GDM1 (cell line): Measurements from ENCODE around the gene KIAA0513.

Experiments
- DNase-seq: peaks from one replicate; lab custom pipeline; 2025; lab: John Stamatoyannopoulos, UW

KIAA0513 gene

GRCh38 chr16:85072076-85072860 lies 44.7 kb downstream of the KIAA0513 start:
- DNase-seq, result no peak

- no peak for DNase-seq
Observed at GRCh38 chr16:85072947-85073346, 45.4 kb downstream of the KIAA0513 start.

- DNase-seq, result no peak
Observed at GRCh38 chr16:85074225-85074914, 46.8 kb downstream of the KIAA0513 start.

GRCh38 chr16:85075236-85075924 lies 47.8 kb downstream of the KIAA0513 start:
- no peak for DNase-seq

GRCh38 chr16:85077039-85077438 lies 49.4 kb downstream of the KIAA0513 start:
- no peak for DNase-seq

- DNase-seq, result no peak
Observed at GRCh38 chr16:85077576-85078125, 50.1 kb downstream of the KIAA0513 start.

- DNase-seq, result no peak
Observed at GRCh38 chr16:85078226-85078625, 50.6 kb downstream of the KIAA0513 start.

GRCh38 chr16:85078952-85079351 lies 51.4 kb downstream of the KIAA0513 start:
- DNase-seq, result no peak

- DNase-seq, result no peak
Observed at GRCh38 chr16:85079785-85080570, 52.4 kb downstream of the KIAA0513 start.

- no peak for DNase-seq
Observed at GRCh38 chr16:85081038-85081437, 53.4 kb downstream of the KIAA0513 start.

GRCh38 chr16:85081765-85082164 lies 54.2 kb downstream of the KIAA0513 start:
- DNase-seq, result no peak

GRCh38 chr16:85082173-85083050 lies 54.8 kb downstream of the KIAA0513 start:
- DNase-seq, result no peak

- no peak for DNase-seq
Observed at GRCh38 chr16:85083051-85083639, 55.5 kb downstream of the KIAA0513 start.

- DNase-seq, result no peak
Observed at GRCh38 chr16:85084841-85085510, 57.4 kb downstream of the KIAA0513 start.

- DNase-seq, result no peak
Observed at GRCh38 chr16:85085721-85086120, 58.1 kb downstream of the KIAA0513 start.

GRCh38 chr16:85086347-85087291 lies 59.0 kb downstream of the KIAA0513 start:
- peak; percentile 4 for DNase-seq

- no peak for DNase-seq
Observed at GRCh38 chr16:85087899-85088569, 60.4 kb downstream of the KIAA0513 start.

- no peak for DNase-seq
Observed at GRCh38 chr16:85088570-85089199, 61.1 kb downstream of the KIAA0513 start.
